GM12892 (cell line): ENCODE data around the gene KLHL18.

ENCODE experiments used
- POLR2A ChIP-seq: IDR thresholded peaks from 2 replicates; pipeline ENCODE4 v1.6.1; 2011; ENCODE audit warnings: low read depth, low read length, control low read depth
- POLR2AphosphoS5 ChIP-seq: IDR thresholded peaks from 2 replicates; pipeline ENCODE4 v1.6.1; 2011; ENCODE audit warnings: low read depth, low read length, control low read depth
- TAF1 ChIP-seq: IDR thresholded peaks from 2 replicates; pipeline ENCODE4 v1.6.1; 2011; ENCODE audit warnings: low read depth, mild to moderate bottlenecking, control low read depth, low read length, borderline replicate concordance

GRCh38 chr3:47295976-47296375, 13.2 kb downstream of the KLHL18 start:
- TF ChIP-seq POLR2AphosphoS5, result no peak
- TF ChIP-seq POLR2A, result no peak
- no peak for TF ChIP-seq TAF1
